Lower lobe of right lung (tissue), 2 donors: Measurements from ENCODE around the gene PLA2G15. TPM values are rescaled to one million over a fixed set of nuclear protein-coding genes. Genes with fewer than 3 reads are reported as not detected.
A peak's percentile ranks its signal among the peaks of the same experiment; 100 is the strongest.

Experiments used
- ATAC-seq, 2 donors: fragments of 200-7000 bp; cut with Tn5 transposase; one replicate each; pipeline ENCODE4 v1.9.1; 2020 to 2022; ENCODE audit warnings: mild to moderate bottlenecking in 2 of 2, moderate library complexity in 2 of 2
- DNase-seq: peaks from one replicate; pipeline ENCODE4 v3.0.0-alpha.2; 2020
- H3K27ac ChIP-seq: fragments of 200-600 bp; one replicate; pipeline ENCODE4 v1.8.0; 2022
- H3K27me3 ChIP-seq: fragments of 200-600 bp; one replicate; pipeline ENCODE4 v1.8.0; 2022; ENCODE audit warnings: low read depth
- H3K36me3 ChIP-seq: fragments of 200-600 bp; one replicate; pipeline ENCODE4 v1.8.0; 2022; ENCODE audit warnings: mild to moderate bottlenecking
- H3K4me1 ChIP-seq: fragments of 200-600 bp; one replicate; pipeline ENCODE4 v1.8.0; 2022
- H3K4me3 ChIP-seq: fragments of 200-600 bp; one replicate; pipeline ENCODE4 v1.8.0; 2022; ENCODE audit warnings: mild to moderate bottlenecking
- H3K9me3 ChIP-seq: fragments of 200-600 bp; one replicate; pipeline ENCODE4 v1.8.0; 2022
- CTCF ChIP-seq: fragments of 200-600 bp; IDR thresholded peaks from one replicate; pipeline ENCODE4 v1.8.0; 2022; ENCODE audit warnings: antibody characterized with exemption, mild to moderate bottlenecking
- intact Hi-C: fragments of 100-400 bp; cut with DNase I; formaldehyde crosslinking; loops from one replicate; pipeline ENCODE4 v1.11.0; 2022
- total RNA-seq: library from RNA; stranded (reverse); fragmentation: NEBNext Ultra II Directional; extraction: Animal tissue kit (Norgen Biotek cat#: 25700); gene quantifications from one replicate; pipeline ENCODE4 v1.2.1, GENCODE V29; 2021
- donor health status: DM: no; HTN: yes; CAD: no; lungs with severe emphysema.

Gene PLA2G15
- total RNA-seq, 1 donor from 2014 or later, result 45.1 TPM

- H3K4me3 ChIP-seq, result peak overlapping the region; percentile 32
- H3K9me3 ChIP-seq, result no peaks in the 10 kb centered on the region
- no peaks in the 10 kb centered on the region for H3K27me3 ChIP-seq
- peak overlapping the region; percentile 94 for H3K27ac ChIP-seq
- TF ChIP-seq CTCF, result no peak
- no peak for DNase-seq
- H3K36me3 ChIP-seq, result peaks cover 48% of the 10 kb centered on the region
- H3K4me1 ChIP-seq, result peaks cover 40% of the 10 kb centered on the region
- ATAC-seq, result no peak
- intact Hi-C loops, result no loop called here
These were observed 11.9 kb upstream of the PLA2G15 start for GRCh38 chr16:68233085-68233834.

- H3K9me3 ChIP-seq, result no peaks in the 10 kb centered on the region
- intact Hi-C loops, result no loop called here
- H3K27me3 ChIP-seq, result no peaks in the 10 kb centered on the region
- peak overlapping the region; percentile 94 for H3K27ac ChIP-seq
- ATAC-seq (no peak), DNase-seq (no peak)
- TF ChIP-seq CTCF, result no peak
- peak overlapping the region; percentile 32 for H3K4me3 ChIP-seq
- peaks cover 43% of the 10 kb centered on the region for H3K36me3 ChIP-seq
- peaks cover 39% of the 10 kb centered on the region for H3K4me1 ChIP-seq
These were observed 11.4 kb upstream of the PLA2G15 start for GRCh38 chr16:68233835-68234187.

- no peaks in the 10 kb centered on the region for H3K9me3 ChIP-seq
These were observed 10.7 kb upstream of the PLA2G15 start for GRCh38 chr16:68234188-68235107.

DNA sequence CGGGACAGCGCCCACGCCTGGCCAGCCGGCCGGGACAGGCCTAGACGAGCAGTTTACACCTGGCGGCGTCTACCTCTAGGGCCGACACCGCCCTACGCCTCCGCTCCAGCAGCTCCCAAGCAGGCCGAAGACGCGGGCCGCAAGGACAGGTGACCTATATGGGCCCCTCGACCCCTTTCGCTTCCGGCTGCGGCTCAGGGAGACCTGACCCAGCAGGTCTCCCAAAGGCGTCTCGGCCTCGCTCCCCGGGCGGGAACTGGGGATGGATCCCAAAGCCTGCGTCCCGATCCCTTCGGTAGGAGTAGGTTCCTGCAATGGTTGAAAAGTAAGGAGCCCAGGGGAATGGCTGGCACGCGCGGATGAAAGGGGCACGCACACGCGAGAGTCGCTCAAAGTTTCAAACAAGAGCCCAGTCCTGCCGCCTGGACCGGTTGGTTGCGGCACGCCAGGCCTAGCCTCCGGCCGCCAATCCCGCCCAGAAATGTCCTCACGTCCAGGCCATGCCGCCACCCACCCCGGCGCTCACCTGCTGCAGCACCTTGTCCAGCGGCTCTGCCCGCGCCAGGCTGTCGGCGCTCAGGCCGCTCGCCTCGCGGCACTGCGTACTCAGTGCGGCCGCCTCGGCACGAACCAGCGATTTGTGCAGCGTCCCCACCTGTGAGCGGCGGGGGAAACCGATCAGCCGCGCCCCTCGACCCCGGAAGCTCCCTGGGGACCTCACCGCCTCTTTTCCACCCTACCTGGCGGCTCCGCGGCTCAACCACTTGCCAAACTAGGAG is 9.9 kb upstream of the PLA2G15 start:
- no peak for TF ChIP-seq CTCF
- ATAC-seq, result peak; percentile 0 to 11
- peaks cover 40% of the 10 kb centered on the region for H3K4me1 ChIP-seq
- no peaks in the 10 kb centered on the region for H3K9me3 ChIP-seq
- H3K27me3 ChIP-seq, result no peaks in the 10 kb centered on the region
- H3K27ac ChIP-seq, result peak overlapping the region; percentile 94
- peak; percentile 73 for DNase-seq
- intact Hi-C loops, result no loop called here
- peak overlapping the region; percentile 78 for H3K4me3 ChIP-seq
- peaks cover 28% of the 10 kb centered on the region for H3K36me3 ChIP-seq

More at GRCh38 chr16:68234188-68235107, 10.7 kb upstream of the PLA2G15 start:
- ATAC-seq, result peak; percentile 65 to 69
- Histone ChIP-seq H3K4me1 (peaks cover 34% of the 10 kb centered on the region), H3K36me3 (peaks cover 37% of the 10 kb centered on the region), H3K4me3 (peak overlapping the region; percentile 78), H3K27me3 (no peaks in the 10 kb centered on the region), H3K27ac (peak overlapping the region; percentile 94)
- TF ChIP-seq CTCF, result no peak
- DNase-seq, result peak; percentile 94
- intact Hi-C loops, result no loop called here

- Histone ChIP-seq H3K4me3 (peak within 1 kb of the TSS; percentile 78), H3K36me3 (peaks cover 23% of the 10 kb centered on the region), H3K27ac (peak within 1 kb of the TSS; percentile 94), H3K27me3 (no peaks in the 10 kb centered on the region), H3K4me1 (peaks cover 40% of the 10 kb centered on the region), H3K9me3 (no peaks in the 10 kb centered on the region)
- no peak for DNase-seq
- no peak for TF ChIP-seq CTCF
- intact Hi-C loops, result no loop called here
- no peak for ATAC-seq
These were observed 9.4 kb upstream of the PLA2G15 start, which contains the start of gene ESRP2 for GRCh38 chr16:68235887-68236136. Gene ESRP2 (minus strand): TSS chr16:68236127. CDS start chr16:68236045, 82 bp downstream.
